Measurements from ENCODE around the gene B4GALT3. TPM values are rescaled to one million over a fixed set of nuclear protein-coding genes. Genes with fewer than 3 reads are reported as not detected.
A peak's percentile ranks its signal among the peaks of the same experiment; 100 is the strongest.

Gene B4GALT3
- total RNA-seq, 6 donors from 2014 or later, result 12.3 to 37.1 (median 27.2) TPM

DNA sequence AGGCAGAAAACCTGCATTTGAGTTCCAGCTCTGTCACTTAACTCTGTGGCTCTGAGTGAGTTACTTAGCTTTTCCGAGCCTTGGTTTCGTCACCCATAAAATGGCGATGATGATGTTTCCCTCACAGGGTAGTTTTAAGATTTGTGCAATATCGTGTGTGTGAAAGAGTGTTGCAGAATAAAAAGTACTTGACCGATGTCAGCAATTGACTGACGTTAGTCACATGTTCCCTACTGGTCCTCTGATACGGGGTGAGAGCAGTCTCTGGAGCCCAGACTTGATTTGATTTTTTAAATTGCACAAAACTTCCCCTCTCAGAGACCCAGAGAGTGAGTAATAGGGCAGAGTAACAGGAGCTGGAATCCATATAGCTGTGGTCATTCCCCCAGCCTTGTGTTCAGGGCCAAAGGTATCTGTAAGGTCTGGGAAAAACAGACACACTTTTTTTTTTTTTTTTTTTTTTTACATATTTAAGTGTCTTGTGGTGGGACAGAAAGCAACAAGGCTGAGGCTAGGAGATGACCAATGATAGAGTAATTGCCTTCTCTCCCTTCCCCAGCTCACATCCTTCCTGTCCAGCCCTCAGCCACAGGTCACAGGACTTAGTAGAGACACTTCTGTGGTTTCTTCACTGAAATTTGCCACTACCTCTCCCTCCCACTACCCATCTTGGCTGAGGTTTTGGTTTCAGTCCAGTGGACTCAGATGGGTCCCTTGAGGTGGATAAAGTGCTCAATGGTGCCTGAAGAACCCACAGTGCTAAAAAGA lies 39.8 kb upstream of the B4GALT3 start:
- Histone ChIP-seq H3K27ac (peak overlapping the region; percentile 88 to 95 (median 92)), H3K27me3 (no peaks in the 10 kb centered on the region), H3K36me3 (peaks cover 18 to 32% (median 26%) of the 10 kb centered on the region in 4 donors), H3K4me3 (peak overlapping the region in 3 of 4 donors; percentile 34 to 50 (median 41)), H3K9me3 (no peaks in the 10 kb centered on the region), H3K4me1 (peaks cover 5 to 13% (median 6%) of the 10 kb centered on the region in 4 donors)
- peak; percentile 75 to 77 for ATAC-seq (ENCODE audit: low FRiP score in 2 of 2)
- DNase-seq, result peak in 1 of 2 donors; percentile 68
- TF ChIP-seq POLR2A (IDR thresholded peaks at IDR 0.05) (peak in 3 of 4 donors; percentile 17 to 89 (median 31)), EP300 (IDR thresholded peaks at IDR 0.05) (peak in 1 of 4 donors; percentile 88), POLR2AphosphoS5 (IDR thresholded peaks at IDR 0.05) (peak; percentile 67 to 93)
- TF ChIP-seq, protein P1, sequence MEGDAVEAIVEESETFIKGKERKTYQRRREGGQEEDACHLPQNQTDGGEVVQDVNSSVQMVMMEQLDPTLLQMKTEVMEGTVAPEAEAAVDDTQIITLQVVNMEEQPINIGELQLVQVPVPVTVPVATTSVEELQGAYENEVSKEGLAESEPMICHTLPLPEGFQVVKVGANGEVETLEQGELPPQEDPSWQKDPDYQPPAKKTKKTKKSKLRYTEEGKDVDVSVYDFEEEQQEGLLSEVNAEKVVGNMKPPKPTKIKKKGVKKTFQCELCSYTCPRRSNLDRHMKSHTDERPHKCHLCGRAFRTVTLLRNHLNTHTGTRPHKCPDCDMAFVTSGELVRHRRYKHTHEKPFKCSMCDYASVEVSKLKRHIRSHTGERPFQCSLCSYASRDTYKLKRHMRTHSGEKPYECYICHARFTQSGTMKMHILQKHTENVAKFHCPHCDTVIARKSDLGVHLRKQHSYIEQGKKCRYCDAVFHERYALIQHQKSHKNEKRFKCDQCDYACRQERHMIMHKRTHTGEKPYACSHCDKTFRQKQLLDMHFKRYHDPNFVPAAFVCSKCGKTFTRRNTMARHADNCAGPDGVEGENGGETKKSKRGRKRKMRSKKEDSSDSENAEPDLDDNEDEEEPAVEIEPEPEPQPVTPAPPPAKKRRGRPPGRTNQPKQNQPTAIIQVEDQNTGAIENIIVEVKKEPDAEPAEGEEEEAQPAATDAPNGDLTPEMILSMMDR (IDR thresholded peaks at IDR 0.05), result no peak
- 18 to 37% methylated on average over 7 of the region's 7 CpGs for WGBS, 2 donors

DNA sequence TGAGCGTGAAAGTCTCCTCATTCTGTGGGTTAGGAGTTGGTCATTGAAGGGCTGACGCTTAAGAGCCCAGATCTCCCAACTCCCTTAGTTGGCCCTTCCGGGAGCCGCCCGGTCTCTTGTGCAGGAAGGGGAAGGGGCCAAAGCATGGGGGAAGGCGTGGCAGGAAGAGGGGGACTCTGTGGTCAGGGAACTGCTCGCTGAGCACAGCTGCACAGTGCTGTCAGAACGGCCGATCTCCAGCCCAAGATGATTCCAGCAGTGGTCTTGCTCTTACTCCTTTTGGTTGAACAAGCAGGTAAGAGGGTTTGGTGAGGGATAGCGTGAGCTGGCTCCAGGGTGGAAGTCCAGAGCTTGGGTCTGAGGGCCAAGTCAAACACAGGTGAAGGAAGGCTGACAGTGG lies 37.8 kb upstream of the B4GALT3 start, which contains the start of gene FCER1G:
Gene FCER1G, plus strand, starts transcription at position 220 of the 400 bp plus-strand sequence. Its CDS starts 27 bp downstream, at position 247.
- peak within 1 kb of the TSS in 3 of 4 donors; percentile 34 to 50 (median 41) for H3K4me3 ChIP-seq
- peaks cover 5 to 14% (median 7%) of the 10 kb centered on the region in 4 donors for H3K4me1 ChIP-seq
- peak; percentile 61 to 70 for TF ChIP-seq POLR2AphosphoS5 (IDR thresholded peaks at IDR 0.05)
- TF ChIP-seq EP300 (IDR thresholded peaks at IDR 0.05), result no peak
- TF ChIP-seq, protein P1 (IDR thresholded peaks at IDR 0.05), result no peak
- peak in 2 of 4 donors; percentile 61 to 92 for TF ChIP-seq POLR2A (IDR thresholded peaks at IDR 0.05)
- peak in 1 of 2 donors; percentile 77 for DNase-seq
- peak within 1 kb of the TSS; percentile 88 to 95 (median 92) for H3K27ac ChIP-seq
- peaks cover 36 to 53% (median 46%) of the 10 kb centered on the region in 4 donors for H3K36me3 ChIP-seq
- H3K9me3 ChIP-seq, result no peaks in the 10 kb centered on the region
- peak; percentile 60 to 77 for ATAC-seq (ENCODE audit: low FRiP score in 2 of 2)
- no peaks in the 10 kb centered on the region for H3K27me3 ChIP-seq
- WGBS, 2 donors, result 65 to 67% methylated on average over 10 of the region's 10 CpGs

DNA sequence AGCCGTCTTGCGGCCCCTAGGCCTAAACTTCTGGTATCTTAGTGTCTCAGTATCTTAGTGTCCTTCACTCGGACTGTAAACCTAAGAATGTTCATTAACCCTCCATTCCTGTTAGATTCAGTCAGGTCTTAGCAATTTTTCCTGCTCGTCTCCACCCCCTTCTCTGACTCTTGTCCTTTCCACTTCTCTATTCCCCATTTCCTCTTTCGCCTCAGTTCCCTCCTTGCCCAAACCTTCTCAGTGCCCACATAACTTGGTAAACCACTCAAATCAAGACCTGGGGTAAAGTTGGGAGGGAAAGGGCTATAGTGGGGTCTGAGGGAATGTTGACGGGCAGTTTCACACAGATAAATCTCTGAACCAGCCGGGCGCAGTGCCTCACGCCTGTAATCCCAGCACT lies 37.1 kb upstream of the B4GALT3 start:
- DNase-seq, result no peak
- Histone ChIP-seq H3K27ac (peak overlapping the region; percentile 88 to 95 (median 92)), H3K36me3 (peaks cover 38 to 60% (median 52%) of the 10 kb centered on the region in 4 donors), H3K27me3 (no peaks in the 10 kb centered on the region), H3K4me3 (peak overlapping the region in 2 of 4 donors; percentile 41 to 50), H3K4me1 (peaks cover 5 to 21% (median 12%) of the 10 kb centered on the region in 4 donors), H3K9me3 (no peaks in the 10 kb centered on the region)
- TF ChIP-seq POLR2AphosphoS5 (IDR thresholded peaks at IDR 0.05) (peak in 1 of 2 donors; percentile 11), POLR2A (IDR thresholded peaks at IDR 0.05) (no peak), EP300 (IDR thresholded peaks at IDR 0.05) (no peak)
- TF ChIP-seq, protein P1 (IDR thresholded peaks at IDR 0.05), result no peak
- ATAC-seq (ENCODE audit: low FRiP score in 2 of 2), result peak in 1 of 2 donors; percentile 52
- WGBS, 2 donors, result 79 to 83% methylated on average over 9 of the region's 9 CpGs

DNA sequence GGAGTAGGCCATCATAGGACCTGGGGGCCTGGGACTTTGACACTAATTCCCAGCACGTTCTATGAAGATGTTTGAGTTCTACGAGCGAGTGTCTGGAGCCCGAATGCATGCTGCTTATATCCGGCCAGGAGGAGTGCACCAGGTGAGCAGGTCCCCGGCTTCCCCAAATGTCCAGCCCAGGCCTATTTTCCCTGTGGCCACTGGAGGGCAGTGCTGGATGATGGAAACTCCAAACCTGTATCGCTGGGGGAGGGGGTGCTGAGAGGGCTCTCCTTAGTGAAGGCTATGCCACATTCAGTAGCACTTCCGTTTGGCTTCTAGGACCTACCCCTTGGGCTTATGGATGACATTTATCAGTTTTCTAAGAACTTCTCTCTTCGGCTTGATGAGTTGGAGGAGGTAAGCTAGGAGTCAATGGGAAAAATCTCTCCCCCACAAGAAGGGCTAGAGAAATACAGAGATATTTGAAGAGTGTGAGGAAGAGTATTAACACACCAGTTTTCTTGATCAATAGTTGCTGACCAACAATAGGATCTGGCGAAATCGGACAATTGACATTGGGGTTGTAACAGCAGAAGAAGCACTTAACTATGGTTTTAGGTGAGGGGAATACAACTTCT lies 32.6 kb upstream of the B4GALT3 start:
- no peaks in the 10 kb centered on the region for H3K9me3 ChIP-seq
- TF ChIP-seq EP300 (IDR thresholded peaks at IDR 0.05), result no peak
- TF ChIP-seq POLR2A (IDR thresholded peaks at IDR 0.05), result no peak
- TF ChIP-seq, protein P1 (IDR thresholded peaks at IDR 0.05), result peak; percentile 82 to 96 (median 90)
- peak in 1 of 2 donors; percentile 45 for TF ChIP-seq POLR2AphosphoS5 (IDR thresholded peaks at IDR 0.05)
- WGBS, 2 donors, result 38% methylated on average over 11 of the region's 11 CpGs
- H3K36me3 ChIP-seq, result peaks cover 49 to 90% (median 81%) of the 10 kb centered on the region in 4 donors
- H3K4me1 ChIP-seq, result peaks cover 25 to 39% (median 29%) of the 10 kb centered on the region in 4 donors
- no peak overlapping the region for H3K4me3 ChIP-seq
- DNase-seq, result peak in 1 of 2 donors; percentile 87
- H3K27ac ChIP-seq, result peak overlapping the region in 2 of 4 donors; percentile 76 to 83
- H3K27me3 ChIP-seq, result no peaks in the 10 kb centered on the region
- peak; percentile 89 for ATAC-seq (ENCODE audit: low FRiP score in 2 of 2)

Data from upper lobe of left lung (tissue), 6 donors.